ENCODE data around the gene SLC7A6OS.

SLC7A6OS gene

GRCh38 chr16:68284847-68285246 is 25.9 kb downstream of the SLC7A6OS start:
- no peak for TF ChIP-seq CTCF (IDR thresholded peaks at IDR 0.05; ENCODE audit: low read depth, low read length)
- no peak for DNase-seq (ENCODE audit: extremely low read depth, low read depth)

DNA sequence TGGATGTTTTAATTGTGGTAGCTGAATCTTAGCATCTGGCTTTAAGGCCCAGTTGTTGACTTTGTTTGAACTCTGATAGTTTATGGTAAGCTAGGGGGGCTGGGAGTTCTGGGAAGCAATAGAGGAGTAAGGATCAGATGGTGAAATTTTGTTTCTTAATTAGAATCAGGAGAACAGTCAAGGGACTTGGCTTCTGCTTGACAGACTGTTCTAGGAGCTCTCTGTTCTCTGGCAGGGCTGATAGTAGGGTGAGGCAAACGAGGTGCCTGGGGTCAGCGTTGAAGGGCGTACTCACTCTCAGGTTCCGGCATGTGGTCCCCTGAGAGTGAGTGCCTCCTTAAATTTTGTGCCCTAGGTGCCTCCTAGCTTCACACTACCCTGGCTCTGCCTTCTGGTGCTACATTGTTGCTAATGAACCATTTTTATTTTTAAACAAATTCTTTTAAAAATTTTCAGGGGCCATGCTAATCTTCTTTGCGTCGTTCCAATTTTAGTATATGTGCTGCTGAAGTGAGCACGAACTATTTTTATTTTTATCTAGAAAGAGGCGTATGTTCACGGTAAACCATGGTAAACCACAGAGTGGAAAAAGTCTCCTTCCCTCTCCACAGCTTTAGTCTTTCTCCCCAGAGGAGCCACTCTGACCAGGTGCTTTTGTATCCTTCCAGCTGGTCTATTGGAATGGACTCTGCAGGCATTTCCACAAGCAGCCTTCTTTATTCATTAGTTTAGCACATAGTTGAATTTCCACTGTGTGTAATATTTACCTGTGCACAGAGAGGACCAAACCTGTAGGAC is 26.7 kb downstream of the SLC7A6OS start:
- TF ChIP-seq CTCF (IDR thresholded peaks at IDR 0.05; ENCODE audit: low read depth, low read length) = no peak
- DNase-seq (ENCODE audit: extremely low read depth, low read depth) = no peak

DNA sequence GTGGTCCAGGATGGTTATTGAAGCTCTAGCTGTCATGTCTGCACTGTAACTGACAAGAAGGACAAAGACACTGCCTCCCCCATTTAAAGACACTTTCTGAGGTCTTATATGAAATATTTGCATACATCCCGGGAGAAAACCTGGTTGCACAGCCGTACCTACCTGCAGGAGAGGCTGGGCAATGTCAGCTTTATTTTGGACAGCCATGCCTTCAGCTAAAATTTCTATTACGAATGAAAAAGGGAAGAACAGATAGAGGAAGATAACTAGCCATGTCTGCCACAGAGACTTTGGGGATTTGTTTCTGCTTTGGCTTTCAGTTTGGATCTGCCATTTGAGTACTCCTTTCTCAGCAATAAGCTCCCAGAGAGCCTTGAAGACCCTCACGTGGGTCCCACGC is 27.4 kb downstream of the SLC7A6OS start:
- TF ChIP-seq CTCF (IDR thresholded peaks at IDR 0.05; ENCODE audit: low read depth, low read length) = no peak
- DNase-seq (ENCODE audit: extremely low read depth, low read depth) = no peak

- TF ChIP-seq CTCF (IDR thresholded peaks at IDR 0.05; ENCODE audit: low read depth, low read length) = no peak
- no peak for DNase-seq (ENCODE audit: extremely low read depth, low read depth)
Measured at GRCh38 chr16:68282064-68282452, 28.7 kb downstream of the SLC7A6OS start.

DNA sequence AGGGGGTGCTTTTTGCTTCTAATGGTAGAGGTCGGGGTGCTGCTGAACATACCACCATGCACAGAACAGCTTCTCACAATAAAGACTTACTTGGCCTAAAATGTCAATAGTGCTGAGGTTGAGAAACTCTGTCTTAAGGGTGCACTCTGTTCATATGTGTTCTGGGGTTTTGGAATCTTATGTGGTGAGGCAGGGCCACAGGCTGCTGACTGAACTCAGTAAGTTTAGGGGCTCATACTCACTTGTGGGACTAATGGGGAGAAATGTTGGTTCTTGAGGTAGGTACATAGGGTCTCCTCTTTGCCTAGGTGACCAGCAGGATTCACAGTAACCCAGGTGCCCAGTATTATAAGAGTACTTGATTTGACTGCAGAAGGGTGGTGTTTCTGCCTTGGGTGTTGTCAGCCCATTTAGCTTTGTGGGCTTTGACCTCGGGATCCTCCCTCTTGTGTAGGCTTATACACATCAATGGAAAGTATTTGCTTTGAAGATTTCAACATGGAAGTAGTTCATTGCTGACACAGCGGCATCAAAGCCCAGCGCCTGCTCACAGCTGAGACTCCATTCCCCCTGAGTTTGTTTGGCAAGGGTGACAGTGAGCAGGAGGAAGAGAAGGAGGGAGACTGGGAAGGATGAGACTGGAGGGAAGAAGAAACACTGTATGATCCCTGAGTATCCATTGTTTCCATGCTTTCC is 29.2 kb downstream of the SLC7A6OS start:
- TF ChIP-seq CTCF (IDR thresholded peaks at IDR 0.05; ENCODE audit: low read depth, low read length) = no peak
- no peak for DNase-seq (ENCODE audit: extremely low read depth, low read depth)

DNA sequence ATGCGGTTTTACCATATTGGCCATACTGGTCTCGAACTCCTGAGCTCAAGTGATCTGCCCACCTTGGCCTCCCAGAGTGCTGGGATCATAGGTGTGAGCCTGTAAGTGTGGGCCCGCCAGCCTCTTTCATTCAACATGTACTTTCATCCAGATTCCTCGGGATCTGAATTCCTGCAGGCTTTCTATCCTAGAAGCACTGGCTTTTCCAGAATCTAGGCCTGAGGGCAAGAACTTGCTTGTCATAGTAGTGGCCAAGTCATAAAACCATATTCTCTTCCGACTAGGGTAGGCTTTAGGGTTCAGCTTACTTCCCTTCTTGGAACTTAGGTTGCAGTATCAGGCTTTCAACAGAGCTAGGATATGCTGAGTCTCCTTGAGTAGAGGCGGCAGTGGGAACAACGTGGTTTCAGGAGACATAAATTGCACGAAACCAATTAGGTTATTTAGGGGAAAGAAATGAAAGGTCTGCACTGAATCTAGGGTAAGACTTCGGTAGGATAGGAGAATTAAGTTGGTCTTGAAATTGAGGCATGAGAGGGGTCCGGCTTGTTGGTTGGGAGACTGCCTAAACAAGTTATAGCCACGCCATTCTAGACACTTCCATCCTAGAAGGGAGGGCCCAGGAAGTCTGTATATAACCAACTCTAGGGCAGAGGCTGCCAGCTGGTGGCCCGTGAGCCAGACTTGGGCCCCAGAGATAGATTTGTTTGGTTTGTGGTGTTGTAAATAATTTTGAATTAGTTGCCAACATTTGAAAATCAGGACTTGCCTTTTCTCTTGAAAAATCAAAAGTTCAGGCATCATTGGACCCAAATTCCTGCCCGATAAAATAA is 30.8 kb downstream of the SLC7A6OS start:
- DNase-seq (ENCODE audit: extremely low read depth, low read depth) = no peak
- TF ChIP-seq CTCF (IDR thresholded peaks at IDR 0.05; ENCODE audit: low read depth, low read length) = no peak

All from AG09319 (cell line).